Measurements from ENCODE around the gene TRIM28. TPM values are rescaled to one million over a fixed set of nuclear protein-coding genes. Genes with fewer than 3 reads are reported as not detected.

TRIM28 gene
- total and polyA plus RNA-seq, 9 of the 15 experiments (the other 6 are each of a cell fraction or from before 2014, with no cell fraction given) = 12.1 to 797 (median 490) TPM

- peak; percentile 79; the same call in 1 of the 2 replicates for TF ChIP-seq PHF8 (IDR thresholded peaks at IDR 0.05; ENCODE audit: borderline replicate concordance, low read length)
- peak; percentile 88 for TF ChIP-seq ZFX (CRISPR knock-in tag; IDR thresholded peaks at IDR 0.05)
- peak; percentile 35; the same call in 1 of the 2 replicates for TF ChIP-seq GABPA (tag; conservative IDR thresholded peaks at IDR 0.05; ENCODE audit: low read depth)
- peak; percentile 37; the same call in 1 of the 2 replicates for TF ChIP-seq POLR2AphosphoS5 (IDR thresholded peaks at IDR 0.05; ENCODE audit: control insufficient read depth, insufficient read depth, low read depth, low read length)
- no peak for TF ChIP-seq RAD51 (IDR thresholded peaks at IDR 0.05; ENCODE audit: borderline replicate concordance, low read depth)
- no peak for TF ChIP-seq MAFG (tag; conservative IDR thresholded peaks at IDR 0.05)
- TF ChIP-seq ERF (CRISPR knock-in tag; IDR thresholded peaks at IDR 0.05) = peak; percentile 89
- peak; percentile 99 for TF ChIP-seq CREM (IDR thresholded peaks at IDR 0.05; ENCODE audit: low read depth)
- TF ChIP-seq ZNF395 (CRISPR knock-in tag; IDR thresholded peaks at IDR 0.05) = no peak
- TF ChIP-seq NFYB (IDR thresholded peaks at IDR 0.05; ENCODE audit: extremely low read depth, insufficient read length) = peak; percentile 81
- no peak for TF ChIP-seq ZFP1 (CRISPR knock-in tag; IDR thresholded peaks at IDR 0.05)
- no peak for TF ChIP-seq CHAMP1 (IDR thresholded peaks at IDR 0.05)
- no peak for TF ChIP-seq CEBPB (tag; IDR thresholded peaks at IDR 0.05)
- peak; percentile 66; the same call in 1 of the 2 replicates for TF ChIP-seq POLR2H (tag; IDR thresholded peaks at IDR 0.05; ENCODE audit: low read depth)
- peak; percentile 86; the same call in 1 of the 2 replicates for TF ChIP-seq ZBTB9 (CRISPR knock-in tag; IDR thresholded peaks at IDR 0.05)
- no peak for TF ChIP-seq HEY1 (CRISPR knock-in tag; IDR thresholded peaks at IDR 0.05; ENCODE audit: borderline replicate concordance)
- TF ChIP-seq HDAC2 (IDR thresholded peaks at IDR 0.05) = 0 out of 2 replicates have a peak, but pooled peaks have one; percentile 54
- peak; percentile 68 for TF ChIP-seq MYC (IDR thresholded peaks at IDR 0.05; ENCODE audit: low read depth, low read length)
- TF ChIP-seq MYC (CRISPR knock-in tag; IDR thresholded peaks at IDR 0.05; ENCODE audit: borderline replicate concordance, low read depth) = peak; percentile 61; the same call in 1 of the 2 replicates
- no peak for TF ChIP-seq ZNF316 (IDR thresholded peaks at IDR 0.05)
Observed at GRCh38 chr19:58575183-58576041, 31.5 kb downstream of the TRIM28 start (continued).

All from K562 (cell line).